Smooth muscle cell (in vitro differentiated cells): ENCODE data around the gene SUPT4H1. TPM values are rescaled to one million over a fixed set of nuclear protein-coding genes. Genes with fewer than 3 reads are reported as not detected.

Experiments used
- DNase-seq: peaks from one replicate; lab custom pipeline; 2025; ENCODE audit not compliant: unreplicated experiment; lab: John Stamatoyannopoulos, UW
- H2AFZ ChIP-seq: fragments of 200-600 bp; sonication (generic); 2 replicates; pipeline ENCODE4 v1.6.0; 2016; ENCODE audit warnings: antibody characterized with exemption, low read depth, mild to moderate bottlenecking
- H3F3A ChIP-seq: fragments of 200-600 bp; sonication (generic); 2 replicates; pipeline ENCODE4 v1.6.0; 2017; ENCODE audit warnings: antibody characterized with exemption, low read depth
- H3K27ac ChIP-seq: fragments of 200-600 bp; sonication (generic); 2 replicates; pipeline ENCODE4 v1.5.1; 2016; ENCODE audit warnings: low read depth, mild to moderate bottlenecking
- H3K27me3 ChIP-seq: fragments of 200-600 bp; sonication (generic); 2 replicates; pipeline ENCODE4 v1.6.1; 2016; ENCODE audit warnings: low read depth, mild to moderate bottlenecking
- H3K36me3 ChIP-seq: fragments of 200-600 bp; sonication (generic); 2 replicates; pipeline ENCODE4 v1.5.1; 2016; ENCODE audit warnings: low read depth
- H3K4me1 ChIP-seq: fragments of 200-600 bp; sonication (generic); 2 replicates; pipeline ENCODE4 v1.5.1; 2016; ENCODE audit warnings: low read depth
- H3K4me2 ChIP-seq: fragments of 200-600 bp; sonication (generic); 2 replicates; pipeline ENCODE4 v1.6.0; 2016; ENCODE audit warnings: mild to moderate bottlenecking
- H3K4me3 ChIP-seq: fragments of 200-600 bp; sonication (generic); 2 replicates; pipeline ENCODE4 v1.5.1; 2016; ENCODE audit warnings: mild to moderate bottlenecking
- H3K79me2 ChIP-seq: fragments of 200-600 bp; sonication (generic); 2 replicates; pipeline ENCODE4 v1.6.0; 2016; ENCODE audit warnings: low read depth, mild to moderate bottlenecking
- H3K9ac ChIP-seq: fragments of 200-600 bp; sonication (generic); 2 replicates; pipeline ENCODE4 v1.6.0; 2016; ENCODE audit warnings: low read depth
- H3K9me3 ChIP-seq: fragments of 200-600 bp; sonication (generic); replicated peaks from 2 replicates; pipeline ENCODE4 v1.5.1; 2016; ENCODE audit warnings: low read depth
- H4K20me1 ChIP-seq: fragments of 200-600 bp; sonication (generic); 2 replicates; pipeline ENCODE4 v1.6.0; 2016; ENCODE audit warnings: low read depth
- CTCF ChIP-seq: fragments of 200-600 bp; sonication (generic); IDR thresholded peaks from 2 replicates; pipeline ENCODE4 v1.5.1; 2017; ENCODE audit warnings: borderline replicate concordance, mild to moderate bottlenecking, antibody characterized with exemption; ENCODE audit not compliant: insufficient read depth, poor library complexity, severe bottlenecking
- WGBS: methylation state at CpG from one replicate; pipeline ENCODE4 v1.1.7; 2016; ENCODE audit warnings: low lambda C conversion rate; 5-methylcytosine and 5-hydroxymethylcytosine counted together
- polyA plus RNA-seq: library from polyadenylated mRNA; unstranded; fragments of >200 nt; fragmentation: Nextera tagmentation; extraction: Ambion mirVana; gene quantifications from 2 replicates; pipeline ENCODE4 v1.2.1, GENCODE V29; 2016
- total RNA-seq: library from RNA; depleted of rRNA; stranded (reverse); fragments of >200 nt; gene quantifications from 2 replicates; pipeline ENCODE4 v1.2.3, GENCODE V29; 2014

Gene SUPT4H1
- total and polyA plus RNA-seq, 2 experiments from 2014 or later: 66.1 to 107 TPM

DNA sequence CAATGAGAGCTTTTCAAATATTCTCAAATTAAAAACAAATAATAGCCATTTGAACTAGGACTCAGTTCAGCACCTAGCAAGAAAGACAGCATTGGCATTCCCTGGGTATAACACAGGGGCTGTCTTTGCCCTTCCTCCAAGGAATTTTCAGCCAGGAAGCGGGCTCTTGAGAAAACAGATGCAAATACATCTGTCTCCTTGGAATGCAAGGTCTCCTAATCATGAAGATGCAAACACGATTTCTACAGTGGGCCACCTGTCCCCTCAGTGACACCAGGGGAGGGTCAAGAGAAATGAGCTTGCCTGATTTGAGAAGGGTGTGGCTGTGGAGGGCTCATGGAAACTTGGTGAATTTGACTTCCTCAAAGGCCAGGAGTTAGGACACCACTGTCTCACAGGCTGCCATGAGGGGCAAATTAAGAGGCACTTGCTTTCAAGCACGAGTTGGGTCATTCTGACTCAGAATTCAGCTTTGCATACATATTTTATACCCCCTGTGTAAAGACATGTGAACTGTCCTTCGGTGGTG, 24.5 kb upstream of the SUPT4H1 start:
- WGBS: 57% methylated on average over 4 of the region's 4 CpGs
- no peaks in the 10 kb centered on the region for H3K79me2 ChIP-seq
- H3K36me3 ChIP-seq: no peaks in the 10 kb centered on the region
- no peaks in the 10 kb centered on the region for H3F3A ChIP-seq
- H3K9me3 ChIP-seq: no peaks in the 10 kb centered on the region
- no peak overlapping the region for H2AFZ ChIP-seq
- no peak for DNase-seq
- no peak overlapping the region for H3K4me2 ChIP-seq
- no peak overlapping the region for H3K9ac ChIP-seq
- H3K4me1 ChIP-seq: no peaks in the 10 kb centered on the region
- no peaks in the 10 kb centered on the region for H4K20me1 ChIP-seq
- no peak overlapping the region for H3K27ac ChIP-seq
- H3K4me3 ChIP-seq: no peak overlapping the region
- no peaks in the 10 kb centered on the region for H3K27me3 ChIP-seq
- no peak for TF ChIP-seq CTCF

GRCh38 chr17:58375811-58376210, 23.8 kb upstream of the SUPT4H1 start:
- Histone ChIP-seq H3K36me3 (no peaks in the 10 kb centered on the region), H2AFZ (no peak overlapping the region), H3F3A (no peaks in the 10 kb centered on the region), H3K9ac (no peak overlapping the region), H3K27me3 (no peaks in the 10 kb centered on the region), H3K9me3 (no peaks in the 10 kb centered on the region), H3K4me3 (no peak overlapping the region), H3K27ac (no peak overlapping the region), H4K20me1 (no peaks in the 10 kb centered on the region), H3K4me1 (no peaks in the 10 kb centered on the region), H3K79me2 (no peaks in the 10 kb centered on the region), H3K4me2 (no peak overlapping the region)
- DNase-seq: no peak
- 38% methylated on average over 2 of the region's 2 CpGs for WGBS
- no peak for TF ChIP-seq CTCF

DNA sequence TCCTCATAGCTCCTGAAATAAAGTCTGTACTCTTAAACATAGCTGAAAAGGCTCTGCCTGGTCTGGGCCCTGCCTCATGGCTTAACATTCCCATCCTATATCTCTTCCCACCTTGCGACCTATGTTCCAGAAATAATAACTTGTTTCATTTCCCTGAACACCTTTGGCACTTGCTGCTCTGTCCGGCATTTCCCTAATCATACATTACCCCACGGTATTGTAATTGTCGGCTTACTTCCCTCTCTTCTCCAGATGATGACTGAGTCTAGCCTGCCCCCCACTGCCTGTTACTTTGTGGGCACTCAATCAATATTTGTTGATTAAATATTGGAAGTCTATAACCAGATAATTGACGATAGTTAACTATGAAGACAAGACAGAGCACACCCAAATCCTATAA, 23.3 kb upstream of the SUPT4H1 start:
- no peaks in the 10 kb centered on the region for H3K9me3 ChIP-seq
- no peak overlapping the region for H3K4me2 ChIP-seq
- TF ChIP-seq CTCF: no peak
- H3K27me3 ChIP-seq: no peaks in the 10 kb centered on the region
- H4K20me1 ChIP-seq: no peaks in the 10 kb centered on the region
- no peak overlapping the region for H3K4me3 ChIP-seq
- 87% methylated on average over 5 of the region's 5 CpGs for WGBS
- no peak overlapping the region for H3K9ac ChIP-seq
- no peaks in the 10 kb centered on the region for H3K36me3 ChIP-seq
- H3K4me1 ChIP-seq: no peaks in the 10 kb centered on the region
- no peak overlapping the region for H2AFZ ChIP-seq
- DNase-seq: no peak
- H3K27ac ChIP-seq: no peak overlapping the region
- no peaks in the 10 kb centered on the region for H3F3A ChIP-seq
- H3K79me2 ChIP-seq: no peaks in the 10 kb centered on the region

- WGBS: 95% methylated on average over 1 of the region's 1 CpG
- no peaks in the 10 kb centered on the region for H3K27me3 ChIP-seq
- H3K9ac ChIP-seq: no peak overlapping the region
- H3K9me3 ChIP-seq: no peaks in the 10 kb centered on the region
- H2AFZ ChIP-seq: no peak overlapping the region
- no peak for DNase-seq
- H3K4me1 ChIP-seq: no peaks in the 10 kb centered on the region
- H3K27ac ChIP-seq: no peak overlapping the region
- no peak overlapping the region for H3K4me3 ChIP-seq
- H4K20me1 ChIP-seq: no peaks in the 10 kb centered on the region
- no peak overlapping the region for H3K4me2 ChIP-seq
- no peaks in the 10 kb centered on the region for H3K36me3 ChIP-seq
- no peaks in the 10 kb centered on the region for H3F3A ChIP-seq
- H3K79me2 ChIP-seq: no peaks in the 10 kb centered on the region
- TF ChIP-seq CTCF: no peak
Observed at GRCh38 chr17:58373923-58374322, 21.9 kb upstream of the SUPT4H1 start.
